ENCODE results near the gene UGGT1. TPM values are rescaled to one million over a fixed set of nuclear protein-coding genes. Genes with fewer than 3 reads are reported as not detected.

UGGT1 gene, protein sequence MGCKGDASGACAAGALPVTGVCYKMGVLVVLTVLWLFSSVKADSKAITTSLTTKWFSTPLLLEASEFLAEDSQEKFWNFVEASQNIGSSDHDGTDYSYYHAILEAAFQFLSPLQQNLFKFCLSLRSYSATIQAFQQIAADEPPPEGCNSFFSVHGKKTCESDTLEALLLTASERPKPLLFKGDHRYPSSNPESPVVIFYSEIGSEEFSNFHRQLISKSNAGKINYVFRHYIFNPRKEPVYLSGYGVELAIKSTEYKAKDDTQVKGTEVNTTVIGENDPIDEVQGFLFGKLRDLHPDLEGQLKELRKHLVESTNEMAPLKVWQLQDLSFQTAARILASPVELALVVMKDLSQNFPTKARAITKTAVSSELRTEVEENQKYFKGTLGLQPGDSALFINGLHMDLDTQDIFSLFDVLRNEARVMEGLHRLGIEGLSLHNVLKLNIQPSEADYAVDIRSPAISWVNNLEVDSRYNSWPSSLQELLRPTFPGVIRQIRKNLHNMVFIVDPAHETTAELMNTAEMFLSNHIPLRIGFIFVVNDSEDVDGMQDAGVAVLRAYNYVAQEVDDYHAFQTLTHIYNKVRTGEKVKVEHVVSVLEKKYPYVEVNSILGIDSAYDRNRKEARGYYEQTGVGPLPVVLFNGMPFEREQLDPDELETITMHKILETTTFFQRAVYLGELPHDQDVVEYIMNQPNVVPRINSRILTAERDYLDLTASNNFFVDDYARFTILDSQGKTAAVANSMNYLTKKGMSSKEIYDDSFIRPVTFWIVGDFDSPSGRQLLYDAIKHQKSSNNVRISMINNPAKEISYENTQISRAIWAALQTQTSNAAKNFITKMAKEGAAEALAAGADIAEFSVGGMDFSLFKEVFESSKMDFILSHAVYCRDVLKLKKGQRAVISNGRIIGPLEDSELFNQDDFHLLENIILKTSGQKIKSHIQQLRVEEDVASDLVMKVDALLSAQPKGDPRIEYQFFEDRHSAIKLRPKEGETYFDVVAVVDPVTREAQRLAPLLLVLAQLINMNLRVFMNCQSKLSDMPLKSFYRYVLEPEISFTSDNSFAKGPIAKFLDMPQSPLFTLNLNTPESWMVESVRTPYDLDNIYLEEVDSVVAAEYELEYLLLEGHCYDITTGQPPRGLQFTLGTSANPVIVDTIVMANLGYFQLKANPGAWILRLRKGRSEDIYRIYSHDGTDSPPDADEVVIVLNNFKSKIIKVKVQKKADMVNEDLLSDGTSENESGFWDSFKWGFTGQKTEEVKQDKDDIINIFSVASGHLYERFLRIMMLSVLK (N-terminal part only)
- total RNA-seq (10 to 100 TPM; 46.0 to 50.8 (median 48.4) TPM), total RNA-seq (95.1 to 234 (median 157) reads per million in 29 experiments)
- 59.2 TPM for total RNA-seq (2013)

DNA sequence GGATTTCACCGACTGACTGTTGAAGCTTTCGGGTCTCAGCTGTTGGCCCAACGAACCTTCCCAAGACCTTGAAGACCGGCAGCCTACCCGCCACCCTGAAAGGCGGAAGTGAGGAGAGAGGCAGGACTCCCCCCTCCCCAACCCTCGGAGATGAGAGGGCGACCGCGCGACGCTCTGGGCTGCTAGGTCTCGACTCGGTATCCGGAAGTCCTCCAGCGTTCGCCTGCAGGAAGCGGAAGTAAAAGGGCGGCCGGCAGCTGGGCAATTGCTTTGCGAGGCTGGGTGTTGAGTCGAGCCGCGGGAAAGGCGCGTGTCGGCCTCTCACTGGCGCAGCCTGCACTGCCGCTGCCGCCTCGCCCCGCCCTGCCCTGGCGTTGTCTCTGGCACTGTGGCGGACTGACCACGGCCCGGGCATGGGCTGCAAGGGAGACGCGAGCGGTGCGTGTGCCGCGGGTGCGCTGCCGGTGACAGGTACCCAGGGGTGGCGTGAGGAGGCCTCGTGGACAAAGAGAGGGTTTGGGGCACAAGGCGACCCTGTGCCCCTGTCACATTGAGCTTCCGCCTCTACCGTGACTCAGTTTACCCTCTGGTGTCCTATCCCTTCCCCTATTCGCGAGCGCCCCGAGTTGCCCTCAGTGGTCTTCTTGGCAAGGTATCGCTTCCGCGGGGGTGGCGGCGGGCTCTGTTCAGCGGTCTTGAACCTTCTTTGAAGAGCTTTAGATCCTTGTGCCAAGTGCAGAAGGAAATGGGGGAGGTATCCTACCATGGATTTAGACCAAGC, at the start of gene UGGT1:
UGGT1 (plus strand) TSS at position 256 of the 781 bp plus-strand sequence; CDS start at position 414, 158 bp downstream.
- no peaks in the 10 kb centered on the region for H3K27me3 Mint-ChIP-seq
- peak within 1 kb of the TSS; percentile 92 to 96 for H3K27ac Mint-ChIP-seq
- no peaks in the 10 kb centered on the region for H3K27me3 ChIP-seq (replicated peaks in 1 of 2; ENCODE audit: control insufficient read depth in 2 of 2, extremely low read depth in 1 of 2, insufficient read depth in 2 of 2, low read length in 1 of 2)
- no peaks in the 10 kb centered on the region for H3K9me3 ChIP-seq
- H3K4me1 ChIP-seq (ENCODE audit: control insufficient read depth in 1 of 2, extremely low read depth in 1 of 2, insufficient read depth in 2 of 2, low read length in 2 of 2): peaks cover 12 to 18% of the 10 kb centered on the region in 2 experiments
- ChIA-PET POLR2A (interaction anchor here (0.5 to 0.7 kb wide), 8 partner anchors 24 to 828 kb away, joined by 3 to 11 read pairs (median 3); no protein-coding TSS in a partner anchor), CTCF (interaction anchor here in 1 of 2 donors (0.6 to 1.4 kb wide), 5 partner anchors 28 to 340 kb away, joined by 3 to 6 read pairs (median 4); partner anchors contain the start of gene SAP130)
- H3K36me3 ChIP-seq (ENCODE audit: control insufficient read depth in 2 of 2, extremely low read depth in 1 of 2, insufficient read depth in 1 of 2, low read length in 1 of 2): peaks cover 5 to 9% of the 10 kb centered on the region in 2 donors
- H3K36me3 Mint-ChIP-seq: peaks cover 4% of the 10 kb centered on the region
- H3K4me3 ChIP-seq (ENCODE audit: control insufficient read depth in 1 of 2, extremely low read depth in 1 of 2, low read length in 1 of 2): peak within 1 kb of the TSS; percentile 76 to 88
- no peaks in the 10 kb centered on the region for H3K9me3 Mint-ChIP-seq
- DNase-seq (peak; percentile 83 to 97 (median 91)), ATAC-seq (replicated peaks in 1 of 4) (peak; percentile 96 to 98 (median 98))
- peaks cover 46 to 54% (median 48%) of the 10 kb centered on the region in 3 donors for H3K4me1 Mint-ChIP-seq
- peak within 1 kb of the TSS; percentile 88 to 96 (median 92) for H3K4me3 Mint-ChIP-seq
- under 1% methylated on average over 55 of the region's 59 CpGs for WGBS (ENCODE audit: insufficient coverage)
- H3K27ac ChIP-seq (ENCODE audit: low read length): peak within 1 kb of the TSS; percentile 78

DNA sequence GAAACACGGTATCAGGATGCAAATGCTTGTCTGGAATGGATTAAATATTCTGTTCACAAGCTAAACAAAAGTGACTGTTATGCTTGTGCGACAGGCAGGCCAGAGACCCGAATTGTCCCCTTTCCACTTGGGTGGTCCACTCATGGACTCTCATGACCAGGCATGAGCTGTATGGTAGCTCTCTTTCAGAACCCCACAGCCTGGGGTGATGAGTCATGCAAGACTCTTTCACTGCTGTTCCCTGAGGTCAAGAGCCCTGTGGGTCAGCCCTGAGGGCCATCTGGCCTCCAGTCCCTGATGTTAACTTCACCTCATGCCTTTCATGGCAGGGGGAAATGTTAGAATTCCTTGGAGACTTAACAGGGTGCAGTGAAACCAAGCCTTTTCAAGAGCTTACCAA, 49.4 kb upstream of the UGGT1 start:
- no peaks in the 10 kb centered on the region for H3K4me1 Mint-ChIP-seq
- H3K36me3 ChIP-seq (ENCODE audit: control insufficient read depth in 2 of 2, extremely low read depth in 1 of 2, insufficient read depth in 1 of 2, low read length in 1 of 2): no peaks in the 10 kb centered on the region
- ATAC-seq (replicated peaks in 1 of 4) (no peak), DNase-seq (no peak)
- peaks cover 2% of the 10 kb centered on the region for H3K9me3 ChIP-seq
- WGBS (ENCODE audit: insufficient coverage): 92% methylated on average over 2 of the region's 3 CpGs
- peaks cover 8 to 39% (median 26%) of the 10 kb centered on the region in 3 donors for H3K9me3 Mint-ChIP-seq
- H3K27me3 Mint-ChIP-seq: peaks cover 25 to 29% of the 10 kb centered on the region in 2 donors
- H3K27ac Mint-ChIP-seq: no peak overlapping the region
- H3K27ac ChIP-seq (ENCODE audit: low read length): no peak overlapping the region
- no peak overlapping the region for H3K4me3 ChIP-seq (ENCODE audit: control insufficient read depth in 1 of 2, extremely low read depth in 1 of 2, low read length in 1 of 2)
- H3K36me3 Mint-ChIP-seq: peaks cover 10% of the 10 kb centered on the region
- POLR2A ChIA-PET: no interaction called here
- H3K4me3 Mint-ChIP-seq: no peak overlapping the region
- CTCF ChIA-PET: no interaction called here
- peaks cover 0 to 9% of the 10 kb centered on the region in 2 experiments for H3K27me3 ChIP-seq (replicated peaks in 1 of 2; ENCODE audit: control insufficient read depth in 2 of 2, extremely low read depth in 1 of 2, insufficient read depth in 2 of 2, low read length in 1 of 2)
- H3K4me1 ChIP-seq (ENCODE audit: control insufficient read depth in 1 of 2, extremely low read depth in 1 of 2, insufficient read depth in 2 of 2, low read length in 2 of 2): no peaks in the 10 kb centered on the region

DNA sequence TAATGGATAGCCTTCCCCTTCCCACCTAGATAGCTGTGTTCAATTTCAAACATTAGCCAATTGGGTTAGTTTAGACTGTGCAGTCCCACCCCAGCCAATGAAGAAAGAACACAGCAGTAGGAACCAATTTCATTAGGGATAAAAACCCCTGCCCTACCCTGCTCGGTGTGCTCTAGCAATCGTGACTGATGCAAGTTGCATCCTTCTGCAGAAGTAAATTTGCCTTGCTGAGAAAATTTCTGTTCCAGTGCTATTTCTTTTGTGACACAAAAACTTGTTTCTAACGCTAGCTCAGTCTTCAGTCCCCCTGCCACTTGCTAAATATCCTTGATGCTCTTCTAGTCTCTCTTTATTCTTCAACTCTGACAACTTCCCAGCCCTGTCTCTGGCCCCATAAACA, 48.0 kb upstream of the UGGT1 start:
- WGBS (ENCODE audit: insufficient coverage): 76% methylated on average over 3 of the region's 3 CpGs
- DNase-seq: no peak
- peaks cover 0 to 9% of the 10 kb centered on the region in 2 experiments for H3K27me3 ChIP-seq (replicated peaks in 1 of 2; ENCODE audit: control insufficient read depth in 2 of 2, extremely low read depth in 1 of 2, insufficient read depth in 2 of 2, low read length in 1 of 2)
- peaks cover 34 to 37% of the 10 kb centered on the region in 2 donors for H3K27me3 Mint-ChIP-seq
- no peaks in the 10 kb centered on the region for H3K4me1 Mint-ChIP-seq
- peaks cover 8 to 25% (median 17%) of the 10 kb centered on the region in 3 donors for H3K9me3 Mint-ChIP-seq
- ChIA-PET CTCF (no interaction called here), POLR2A (no interaction called here)
- no peak overlapping the region for H3K27ac Mint-ChIP-seq
- no peak overlapping the region for H3K27ac ChIP-seq (ENCODE audit: low read length)
- H3K36me3 ChIP-seq (ENCODE audit: control insufficient read depth in 2 of 2, extremely low read depth in 1 of 2, insufficient read depth in 1 of 2, low read length in 1 of 2): no peaks in the 10 kb centered on the region
- peaks cover 7% of the 10 kb centered on the region for H3K36me3 Mint-ChIP-seq
- no peak for ATAC-seq (replicated peaks in 1 of 4)
- H3K4me3 Mint-ChIP-seq: no peak overlapping the region
- no peak overlapping the region for H3K4me3 ChIP-seq (ENCODE audit: control insufficient read depth in 1 of 2, extremely low read depth in 1 of 2, low read length in 1 of 2)
- H3K4me1 ChIP-seq (ENCODE audit: control insufficient read depth in 1 of 2, extremely low read depth in 1 of 2, insufficient read depth in 2 of 2, low read length in 2 of 2): no peaks in the 10 kb centered on the region
- H3K9me3 ChIP-seq: peaks cover 2% of the 10 kb centered on the region

DNA sequence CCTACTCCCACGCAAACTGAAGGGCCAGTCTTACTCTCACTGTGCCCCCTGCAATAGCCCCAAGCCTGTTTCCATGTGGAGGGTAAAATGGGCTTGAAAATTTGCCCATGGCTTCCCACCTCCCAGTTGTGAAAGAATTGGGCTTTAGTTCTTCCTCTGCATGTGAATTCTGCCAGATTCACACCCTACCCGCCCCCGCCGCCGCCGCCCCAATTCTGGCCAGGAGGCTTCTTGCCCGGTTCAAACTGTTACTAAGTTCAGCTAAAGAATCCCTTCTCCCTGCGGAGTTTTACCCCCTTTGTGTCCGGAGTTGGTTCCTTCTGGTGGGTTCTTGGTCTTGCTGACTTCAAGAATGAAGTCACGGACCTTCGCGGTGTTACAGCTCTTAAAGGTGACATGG, 37.7 kb upstream of the UGGT1 start:
- CTCF ChIA-PET: interaction anchor here in 1 of 2 donors (0.6 kb wide), 2 partner anchors 77 to 112 kb away, joined by 3 to 5 read pairs; no protein-coding TSS in a partner anchor
- no peak overlapping the region for H3K27ac ChIP-seq (ENCODE audit: low read length)
- H3K36me3 ChIP-seq (ENCODE audit: control insufficient read depth in 2 of 2, extremely low read depth in 1 of 2, insufficient read depth in 1 of 2, low read length in 1 of 2): no peaks in the 10 kb centered on the region
- H3K9me3 ChIP-seq: no peaks in the 10 kb centered on the region
- 94% methylated on average over 9 of the region's 12 CpGs for WGBS (ENCODE audit: insufficient coverage)
- Mint-ChIP-seq H3K36me3 (peaks cover 11% of the 10 kb centered on the region), H3K4me3 (no peak overlapping the region), H3K27me3 (peaks cover 31 to 59% of the 10 kb centered on the region in 2 donors), H3K9me3 (peaks cover 12 to 13% (median 12%) of the 10 kb centered on the region in 3 donors), H3K27ac (no peak overlapping the region), H3K4me1 (no peaks in the 10 kb centered on the region)
- peaks cover 0 to 30% of the 10 kb centered on the region in 2 experiments for H3K27me3 ChIP-seq (replicated peaks in 1 of 2; ENCODE audit: control insufficient read depth in 2 of 2, extremely low read depth in 1 of 2, insufficient read depth in 2 of 2, low read length in 1 of 2)
- POLR2A ChIA-PET: no interaction called here
- no peak overlapping the region for H3K4me3 ChIP-seq (ENCODE audit: control insufficient read depth in 1 of 2, extremely low read depth in 1 of 2, low read length in 1 of 2)
- DNase-seq (no peak), ATAC-seq (replicated peaks in 1 of 4) (no peak)
- no peaks in the 10 kb centered on the region for H3K4me1 ChIP-seq (ENCODE audit: control insufficient read depth in 1 of 2, extremely low read depth in 1 of 2, insufficient read depth in 2 of 2, low read length in 2 of 2)

GRCh38 chr2:128054104-128054885, 36.7 kb upstream of the UGGT1 start:
- Mint-ChIP-seq H3K27ac (no peak overlapping the region), H3K9me3 (peaks cover 10 to 11% (median 10%) of the 10 kb centered on the region in 3 donors), H3K4me3 (no peak overlapping the region), H3K36me3 (peaks cover 10% of the 10 kb centered on the region), H3K27me3 (peaks cover 29 to 53% of the 10 kb centered on the region in 2 donors), H3K4me1 (no peaks in the 10 kb centered on the region)
- Histone ChIP-seq H3K36me3 (ENCODE audit: control insufficient read depth in 2 of 2, extremely low read depth in 1 of 2, insufficient read depth in 1 of 2, low read length in 1 of 2) (no peaks in the 10 kb centered on the region), H3K9me3 (no peaks in the 10 kb centered on the region), H3K4me3 (ENCODE audit: control insufficient read depth in 1 of 2, extremely low read depth in 1 of 2, low read length in 1 of 2) (no peak overlapping the region), H3K27me3 (replicated peaks in 1 of 2; ENCODE audit: control insufficient read depth in 2 of 2, extremely low read depth in 1 of 2, insufficient read depth in 2 of 2, low read length in 1 of 2) (peaks cover 0 to 34% of the 10 kb centered on the region in 2 experiments), H3K4me1 (ENCODE audit: control insufficient read depth in 1 of 2, extremely low read depth in 1 of 2, insufficient read depth in 2 of 2, low read length in 2 of 2) (no peaks in the 10 kb centered on the region), H3K27ac (ENCODE audit: low read length) (no peak overlapping the region)
- ChIA-PET POLR2A (interaction anchor here in 1 of 2 donors (0.5 kb wide), 1 partner anchor 250 kb away, joined by 4 read pairs; no protein-coding TSS in a partner anchor), CTCF (interaction anchor here (0.6 kb wide), 3 partner anchors 76 to 180 kb away, joined by 3 to 8 read pairs (median 5); no protein-coding TSS in a partner anchor)
- DNase-seq (no peak), ATAC-seq (replicated peaks in 1 of 4) (no peak)
- 96% methylated on average over 5 of the region's 11 CpGs for WGBS (ENCODE audit: insufficient coverage)
